ENCODE measurements around the gene PCDH8. TPM values are rescaled to one million over a fixed set of nuclear protein-coding genes. Genes with fewer than 3 reads are reported as not detected.

PCDH8 gene
- total and polyA plus RNA-seq, 3 donors from 2014 or later: 1.5 to 6.8 (median 5.1) TPM

DNA sequence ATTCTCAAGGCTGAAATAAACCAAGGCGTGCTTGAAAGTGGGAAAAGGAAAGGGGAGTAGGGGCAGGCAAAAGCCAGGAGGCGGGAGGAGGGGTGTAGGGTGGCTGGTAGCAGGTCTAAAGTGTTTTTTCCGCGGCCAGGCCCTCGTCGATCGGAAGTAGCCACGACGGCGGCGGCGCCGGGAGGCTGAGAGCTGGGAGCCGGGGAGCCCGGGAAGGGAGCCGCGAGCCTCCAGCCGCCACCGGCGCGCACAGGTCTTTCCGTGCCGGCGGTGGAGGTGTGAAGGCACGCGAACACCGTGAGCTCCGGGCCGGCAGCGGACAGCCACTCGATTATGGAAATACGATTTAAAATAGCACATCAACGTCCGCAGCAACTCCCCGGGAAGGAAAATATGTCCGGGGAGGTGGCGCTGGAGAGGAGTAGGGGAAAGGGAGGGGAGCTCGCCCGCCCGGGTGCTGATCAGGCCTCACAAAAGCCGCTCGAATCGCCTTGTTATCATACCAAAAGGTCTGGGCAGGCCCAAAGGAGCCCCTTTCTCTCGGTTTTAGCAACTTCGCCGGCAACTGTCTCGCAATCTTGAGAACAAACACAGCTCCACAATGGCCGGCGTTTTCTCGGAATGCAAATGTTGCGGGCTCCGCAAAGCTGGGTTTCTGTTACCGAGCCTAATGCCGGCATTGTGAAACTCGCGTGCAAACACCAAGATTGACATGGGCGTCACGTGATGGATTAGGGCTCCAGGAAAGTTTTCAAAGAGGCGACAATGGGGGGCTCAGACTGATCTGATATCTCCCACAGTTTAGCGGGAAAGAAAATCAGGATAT is 2.9 kb upstream of the PCDH8 start:
- H3K4me1 ChIP-seq: no peaks in the 10 kb centered on the region
- 1 to 2% methylated on average over 34 to 50 of the region's 60 CpGs for WGBS, 2 donors
- no peaks in the 10 kb centered on the region for H3K36me3 ChIP-seq (ENCODE audit: low read depth, missing control alignments)
- DNase-seq: peak; percentile 67
- H3K4me3 ChIP-seq: peak overlapping the region; percentile 61 to 67
- H3K27me3 ChIP-seq: no peaks in the 10 kb centered on the region
- TF ChIP-seq, protein P1, sequence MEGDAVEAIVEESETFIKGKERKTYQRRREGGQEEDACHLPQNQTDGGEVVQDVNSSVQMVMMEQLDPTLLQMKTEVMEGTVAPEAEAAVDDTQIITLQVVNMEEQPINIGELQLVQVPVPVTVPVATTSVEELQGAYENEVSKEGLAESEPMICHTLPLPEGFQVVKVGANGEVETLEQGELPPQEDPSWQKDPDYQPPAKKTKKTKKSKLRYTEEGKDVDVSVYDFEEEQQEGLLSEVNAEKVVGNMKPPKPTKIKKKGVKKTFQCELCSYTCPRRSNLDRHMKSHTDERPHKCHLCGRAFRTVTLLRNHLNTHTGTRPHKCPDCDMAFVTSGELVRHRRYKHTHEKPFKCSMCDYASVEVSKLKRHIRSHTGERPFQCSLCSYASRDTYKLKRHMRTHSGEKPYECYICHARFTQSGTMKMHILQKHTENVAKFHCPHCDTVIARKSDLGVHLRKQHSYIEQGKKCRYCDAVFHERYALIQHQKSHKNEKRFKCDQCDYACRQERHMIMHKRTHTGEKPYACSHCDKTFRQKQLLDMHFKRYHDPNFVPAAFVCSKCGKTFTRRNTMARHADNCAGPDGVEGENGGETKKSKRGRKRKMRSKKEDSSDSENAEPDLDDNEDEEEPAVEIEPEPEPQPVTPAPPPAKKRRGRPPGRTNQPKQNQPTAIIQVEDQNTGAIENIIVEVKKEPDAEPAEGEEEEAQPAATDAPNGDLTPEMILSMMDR (IDR thresholded peaks at IDR 0.05): no peak
- no peak for TF ChIP-seq POLR2A (IDR thresholded peaks at IDR 0.05)
- H3K9me3 ChIP-seq: no peaks in the 10 kb centered on the region
- intact Hi-C loops (cut with DNase I; ENCODE audit: low total_unique reads): no loop called here
- peak overlapping the region; percentile 20 to 62 for H3K27ac ChIP-seq

DNA sequence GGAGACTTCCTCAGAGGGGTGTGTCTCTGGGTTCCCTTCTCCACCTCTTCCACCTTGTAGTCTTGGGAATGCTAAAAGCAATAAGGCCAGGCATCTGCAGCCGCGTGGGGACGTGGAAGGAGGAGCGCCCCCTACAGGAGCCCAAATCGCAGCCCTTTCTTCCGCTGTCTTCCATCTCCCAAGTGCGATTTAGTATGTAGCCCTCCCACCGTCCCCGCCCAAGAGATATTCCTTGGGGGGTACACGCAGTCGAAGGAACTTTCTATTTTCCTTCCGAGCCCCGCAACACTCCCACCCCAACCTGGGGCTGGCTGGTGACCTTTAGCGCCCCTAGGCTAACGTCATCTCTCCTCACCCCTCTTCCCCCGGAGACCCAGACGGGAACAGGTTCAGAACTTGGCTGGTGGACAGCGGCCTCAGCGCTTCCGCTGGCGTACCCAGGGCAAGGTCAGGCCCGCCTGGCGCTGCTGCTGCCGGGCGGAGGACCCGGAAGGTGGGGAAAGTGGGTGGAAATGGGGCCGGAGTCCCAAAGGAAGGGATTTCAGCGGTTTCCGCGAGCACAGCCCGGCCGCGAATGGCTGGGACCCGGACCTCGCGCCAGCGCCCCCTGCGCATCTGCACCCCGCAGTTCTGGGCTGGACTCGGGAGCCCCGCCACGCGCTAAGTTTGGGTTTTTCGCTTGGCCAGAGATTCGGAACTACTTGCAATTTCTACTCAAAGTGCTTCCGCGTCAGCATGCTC is 2.1 kb upstream of the PCDH8 start:
- no peak for TF ChIP-seq POLR2A (IDR thresholded peaks at IDR 0.05)
- TF ChIP-seq, protein P1 (IDR thresholded peaks at IDR 0.05): peak in 1 of 3 experiments; percentile 17
- H3K9me3 ChIP-seq: no peaks in the 10 kb centered on the region
- H3K27ac ChIP-seq: peak overlapping the region; percentile 20 to 35
- no peaks in the 10 kb centered on the region for H3K27me3 ChIP-seq
- intact Hi-C loops (cut with DNase I; ENCODE audit: low total_unique reads): no loop called here
- peak overlapping the region; percentile 61 to 67 for H3K4me3 ChIP-seq
- no peaks in the 10 kb centered on the region for H3K4me1 ChIP-seq
- peak; percentile 88 for DNase-seq
- WGBS, 2 donors: 0 to 1% methylated on average over 15 to 47 of the region's 47 CpGs
- no peaks in the 10 kb centered on the region for H3K36me3 ChIP-seq (ENCODE audit: low read depth, missing control alignments)

DNA sequence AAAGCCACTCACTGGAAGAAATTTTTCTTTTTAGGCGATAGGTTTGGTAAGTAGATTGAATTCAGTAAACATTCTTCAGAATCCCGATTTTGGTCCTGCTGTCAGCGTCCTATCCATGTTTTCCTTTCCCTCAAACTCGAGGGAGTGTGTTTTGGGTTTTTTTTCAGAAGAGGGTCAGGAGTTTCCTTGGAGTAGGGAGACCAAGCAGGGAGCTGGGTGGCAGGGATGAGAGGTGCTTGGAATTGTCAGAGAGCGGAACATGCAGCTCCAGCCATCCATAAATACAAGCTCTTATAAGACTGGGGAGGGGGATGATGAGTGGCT is 1.6 kb upstream of the PCDH8 start:
- 0 to 8% methylated on average over 5 of the region's 5 CpGs for WGBS, 2 donors

DNA sequence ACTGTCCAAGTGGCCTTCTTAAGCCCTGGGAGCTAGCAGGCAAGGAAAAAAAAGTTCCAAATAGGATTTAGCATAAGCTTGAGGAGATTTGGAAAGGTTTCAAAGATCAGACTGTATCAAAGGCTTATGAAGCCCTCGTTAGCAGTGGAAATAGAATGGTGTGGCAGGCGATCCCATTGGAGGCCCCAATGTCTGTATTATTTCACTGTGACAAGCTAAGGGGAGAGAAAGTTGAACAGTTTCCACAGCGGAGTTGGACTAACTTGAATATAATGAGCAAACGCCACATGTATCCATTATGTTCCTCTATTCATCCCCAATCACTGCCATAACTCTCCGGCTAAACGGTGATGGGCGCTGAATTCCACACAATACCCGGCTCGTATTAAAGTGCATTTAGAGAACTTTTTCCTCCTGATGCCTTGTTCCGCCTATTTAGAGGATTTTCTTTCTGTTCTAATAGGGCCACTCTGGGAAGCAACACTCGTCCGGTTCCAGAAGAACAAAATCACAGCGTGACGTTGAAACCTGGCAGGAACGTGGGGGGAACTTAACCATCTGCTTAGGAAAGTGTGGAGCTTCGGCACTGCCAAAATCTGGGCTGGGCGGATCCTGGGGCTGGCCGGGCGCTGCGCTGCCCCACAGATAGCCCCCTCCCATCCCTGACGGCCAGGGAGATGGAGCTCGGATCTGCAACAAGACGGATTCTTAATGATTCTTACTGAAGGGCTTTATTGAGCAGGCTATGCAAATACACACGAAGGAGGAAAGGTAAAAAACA is 1.0 kb upstream of the PCDH8 start:
- intact Hi-C loops (cut with DNase I; ENCODE audit: low total_unique reads): no loop called here
- Histone ChIP-seq H3K9me3 (no peaks in the 10 kb centered on the region), H3K4me1 (no peaks in the 10 kb centered on the region), H3K27me3 (no peaks in the 10 kb centered on the region), H3K36me3 (ENCODE audit: low read depth, missing control alignments) (no peaks in the 10 kb centered on the region), H3K27ac (no peak overlapping the region), H3K4me3 (no peak overlapping the region)
- TF ChIP-seq, protein P1 (IDR thresholded peaks at IDR 0.05): no peak
- no peak for TF ChIP-seq POLR2A (IDR thresholded peaks at IDR 0.05)
- DNase-seq: no peak
- 2 to 5% methylated on average over 23 to 24 of the region's 24 CpGs for WGBS, 2 donors

More for the DNA sequence above, 1.6 kb upstream of the PCDH8 start:
- no peak for DNase-seq
- Histone ChIP-seq H3K27me3 (no peaks in the 10 kb centered on the region), H3K36me3 (ENCODE audit: low read depth, missing control alignments) (no peaks in the 10 kb centered on the region), H3K4me1 (no peaks in the 10 kb centered on the region), H3K9me3 (no peaks in the 10 kb centered on the region), H3K4me3 (no peak overlapping the region), H3K27ac (no peak overlapping the region)
- TF ChIP-seq, protein P1 (IDR thresholded peaks at IDR 0.05): no peak
- TF ChIP-seq POLR2A (IDR thresholded peaks at IDR 0.05): no peak
- intact Hi-C loops (cut with DNase I; ENCODE audit: low total_unique reads): no loop called here
